HepG2 (cell line): Measurements from ENCODE around the gene RIMS3. TPM values are rescaled to one million over a fixed set of nuclear protein-coding genes. Genes with fewer than 3 reads are reported as not detected.

Source experiments
- ATAD3A ChIP-seq: sonication (generic); formaldehyde crosslinking; IDR thresholded peaks from 2 replicates; pipeline ENCODE4 v1.4.0; 2020; ENCODE audit warnings: missing genetic modification reagents
- CC2D1A ChIP-seq: sonication (generic); formaldehyde crosslinking; IDR thresholded peaks from 2 replicates; pipeline ENCODE4 v1.8.1; 2023; ENCODE audit warnings: mild to moderate bottlenecking, missing genetic modification reagents
- CREB1 ChIP-seq, 2 experiments: fragments of 450-650 bp in 1 of 2; IDR thresholded peaks; 2 replicates each; pipeline ENCODE4 v1.6.1; 2016 to 2017; ENCODE audit warnings: control low read depth in 1 of 2, mild to moderate bottlenecking in 1 of 2, missing compliant biosample characterization in 1 of 2, missing genetic modification characterization in 1 of 2
- ESRRA ChIP-seq: sonication (generic); formaldehyde crosslinking; IDR thresholded peaks from 2 replicates; pipeline ENCODE4 v1.5.1; 2020; ENCODE audit warnings: mild to moderate bottlenecking, low read depth, missing genetic modification reagents
- FIP1L1 ChIP-seq: fragments of 200-400 bp; formaldehyde crosslinking; IDR thresholded peaks from 2 replicates; pipeline ENCODE4 v1.6.1; 2018; ENCODE audit warnings: low read depth, mild to moderate bottlenecking, low read length, moderate library complexity, borderline replicate concordance; ENCODE audit not compliant: insufficient read depth
- JUNB ChIP-seq: sonication (generic); formaldehyde crosslinking; IDR thresholded peaks from 2 replicates; pipeline ENCODE4 v1.8.0; 2022; ENCODE audit warnings: missing genetic modification reagents, mild to moderate bottlenecking, borderline replicate concordance
- JUND ChIP-seq: sonication (generic); formaldehyde crosslinking; IDR thresholded peaks from 2 replicates; pipeline ENCODE4 v1.8.0; 2022; ENCODE audit warnings: mild to moderate bottlenecking, missing genetic modification reagents
- LCORL ChIP-seq, 2 experiments: fragments of 450-650 bp in 1 of 2; sonication (generic) in 1 of 2; formaldehyde crosslinking in 1 of 2; IDR thresholded peaks; 2 replicates each; pipeline versions ENCODE4 v1.5.0 to v1.6.1; 2017 to 2020; ENCODE audit warnings: antibody characterized with exemption in 1 of 2, missing genetic modification reagents in 1 of 2
- NFIC ChIP-seq: IDR thresholded peaks from 2 replicates; pipeline ENCODE4 v1.6.1; 2012; ENCODE audit warnings: mild to moderate bottlenecking, low read length, inconsistent platforms
- NFYB ChIP-seq: sonication (generic); formaldehyde crosslinking; IDR thresholded peaks from 2 replicates; pipeline ENCODE4 v1.4.0; 2020; ENCODE audit warnings: missing genetic modification reagents
- PLRG1 ChIP-seq: fragments of 450-650 bp; conservative IDR thresholded peaks from 2 replicates; pipeline ENCODE4 v1.6.1; 2016
- RELA ChIP-seq: sonication (generic); formaldehyde crosslinking; IDR thresholded peaks from 2 replicates; pipeline ENCODE4 v1.4.0; 2020; ENCODE audit warnings: missing genetic modification reagents
- RNF2 ChIP-seq: fragments of 450-650 bp; conservative IDR thresholded peaks from 2 replicates; pipeline ENCODE4 v1.6.1; 2016; ENCODE audit warnings: low read depth
- SMAD3 ChIP-seq: sonication (generic); formaldehyde crosslinking; IDR thresholded peaks from 2 replicates; pipeline ENCODE4 v1.4.0; 2020; ENCODE audit warnings: missing genetic modification reagents
- STAT5B ChIP-seq: sonication (generic); formaldehyde crosslinking; IDR thresholded peaks from 2 replicates; pipeline ENCODE4 v1.4.0; 2020; ENCODE audit warnings: missing genetic modification reagents
- TBL1XR1 ChIP-seq: fragments of 150-350 bp; IDR thresholded peaks from 2 replicates; pipeline ENCODE4 v1.6.1; 2014; ENCODE audit warnings: borderline replicate concordance, low read length; ENCODE audit not compliant: partially characterized antibody
- THAP11 ChIP-seq: IDR thresholded peaks from 2 replicates; pipeline ENCODE4 v1.6.1; 2016; ENCODE audit warnings: missing biosample characterization, missing genetic modification reagents
- ZFP37 ChIP-seq: sonication (generic); formaldehyde crosslinking; IDR thresholded peaks from 2 replicates; pipeline ENCODE4 v1.4.0; 2020; ENCODE audit warnings: missing genetic modification reagents, borderline replicate concordance
- ZNF136 ChIP-seq: sonication (generic); formaldehyde crosslinking; IDR thresholded peaks from 2 replicates; pipeline ENCODE4 v1.8.1; 2022; ENCODE audit warnings: low read depth, mild to moderate bottlenecking, moderate library complexity, missing genetic modification reagents
- ZNF446 ChIP-seq: sonication (generic); formaldehyde crosslinking; IDR thresholded peaks from 2 replicates; pipeline ENCODE4 v1.5.0; 2020; ENCODE audit warnings: mild to moderate bottlenecking, missing genetic modification reagents
- ZNF563 ChIP-seq: sonication (generic); formaldehyde crosslinking; IDR thresholded peaks from 2 replicates; pipeline ENCODE4 v1.8.0; 2022; ENCODE audit warnings: mild to moderate bottlenecking, moderate library complexity, missing genetic modification reagents
- ZNF589 ChIP-seq: sonication (generic); formaldehyde crosslinking; conservative IDR thresholded peaks from 2 replicates; pipeline ENCODE4 v1.8.0; 2022; ENCODE audit warnings: mild to moderate bottlenecking, moderate library complexity, missing genetic modification reagents
- ZNF850 ChIP-seq: sonication (generic); formaldehyde crosslinking; conservative IDR thresholded peaks from 2 replicates; pipeline ENCODE4 v1.9.0; 2021; ENCODE audit warnings: mild to moderate bottlenecking, missing genetic modification reagents
- ZSCAN30 ChIP-seq: sonication (generic); formaldehyde crosslinking; IDR thresholded peaks from 2 replicates; pipeline ENCODE4 v1.5.0; 2020; ENCODE audit warnings: mild to moderate bottlenecking, missing genetic modification reagents
- polyA plus RNA-seq, 8 experiments: library from polyadenylated mRNA; depleted of rRNA in 3 of 8; stranded (reverse) in 7 of 8; unstranded in 1 of 8; fragments of >200 nt; fragmentation: Illumina TruSeq in 4 of 8; extraction: Trizol in 4 of 8; gene quantifications; 2 replicates each; pipeline versions ENCODE4 v1.2.1 to v1.2.3, GENCODE V29; 2011 to 2016; ENCODE audit warnings: low read depth in 4 of 8, missing spikeins in 1 of 8, mixed read lengths in 1 of 8; ENCODE audit not compliant: insufficient read depth in 1 of 8
- total RNA-seq, 5 experiments: library from RNA; depleted of rRNA; stranded (reverse); fragments of >200 nt; fragmentation: Illumina TruSeq; extraction: Trizol; gene quantifications; 2 replicates each; pipeline ENCODE4 v1.2.3, GENCODE V29; 2016; ENCODE audit warnings: low read depth in 1 of 5
- TF ChIP-seq, protein P1 (sequence below): sonication (generic); formaldehyde crosslinking; IDR thresholded peaks from 2 replicates; pipeline ENCODE4 v1.9.0; 2021; ENCODE audit warnings: missing genetic modification reagents, borderline replicate concordance
- TF ChIP-seq, protein P2 (sequence below): sonication (generic); formaldehyde crosslinking; IDR thresholded peaks from 2 replicates; pipeline ENCODE4 v1.4.0; 2020; ENCODE audit warnings: missing genetic modification reagents

The RIMS3 gene
- total and polyA plus RNA-seq, 2 of the 13 experiments (the other 11 are each of a cell fraction or from before 2014, with no cell fraction given): 2.1 to 5.4 TPM

DNA sequence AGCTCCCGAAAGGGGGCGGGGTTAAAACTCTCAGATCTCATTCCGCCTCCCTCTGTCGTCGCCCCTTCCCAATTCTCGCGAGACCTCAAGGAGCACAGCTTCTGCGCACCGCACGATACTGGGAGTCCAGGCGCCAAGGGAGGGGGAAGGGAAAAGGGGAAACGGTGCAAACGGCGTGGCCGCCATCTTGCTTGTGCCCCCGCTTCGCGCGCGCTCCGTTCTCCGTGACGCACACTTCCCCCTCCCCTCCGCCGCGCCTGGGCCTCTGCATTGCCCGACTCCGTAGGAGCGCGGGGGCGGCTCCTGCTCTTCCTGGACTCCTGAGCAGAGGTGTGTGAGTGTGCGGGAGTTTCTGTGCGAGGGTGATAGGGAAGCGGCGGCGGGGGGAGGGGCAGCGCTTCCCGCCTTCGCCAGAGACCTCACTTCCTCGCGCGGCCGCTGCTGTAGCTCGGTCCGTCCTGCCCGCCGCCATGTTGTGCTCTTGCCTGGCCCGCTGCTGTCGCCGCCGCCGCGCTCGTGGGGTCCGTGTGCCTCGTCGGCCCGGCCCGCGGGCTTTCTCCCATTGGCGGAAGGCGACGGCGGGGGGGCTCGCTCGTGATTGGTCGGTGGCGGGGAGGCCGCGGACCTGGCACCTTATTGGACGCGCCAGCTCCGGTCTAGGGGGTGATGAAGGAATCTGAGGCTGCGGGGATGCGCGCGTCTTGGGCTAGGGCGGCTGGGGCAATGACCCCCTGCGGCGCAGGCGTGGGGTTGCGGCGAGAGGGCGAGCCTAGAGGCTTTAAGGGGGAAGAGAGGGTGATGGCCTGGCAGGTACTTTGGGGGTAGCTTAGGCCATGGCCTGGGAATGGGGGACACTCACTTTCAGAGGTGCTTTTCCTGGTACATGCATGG lies 26.3 kb upstream of the RIMS3 start, which contains the start of gene NFYC (continued):
- TF ChIP-seq, protein P1, sequence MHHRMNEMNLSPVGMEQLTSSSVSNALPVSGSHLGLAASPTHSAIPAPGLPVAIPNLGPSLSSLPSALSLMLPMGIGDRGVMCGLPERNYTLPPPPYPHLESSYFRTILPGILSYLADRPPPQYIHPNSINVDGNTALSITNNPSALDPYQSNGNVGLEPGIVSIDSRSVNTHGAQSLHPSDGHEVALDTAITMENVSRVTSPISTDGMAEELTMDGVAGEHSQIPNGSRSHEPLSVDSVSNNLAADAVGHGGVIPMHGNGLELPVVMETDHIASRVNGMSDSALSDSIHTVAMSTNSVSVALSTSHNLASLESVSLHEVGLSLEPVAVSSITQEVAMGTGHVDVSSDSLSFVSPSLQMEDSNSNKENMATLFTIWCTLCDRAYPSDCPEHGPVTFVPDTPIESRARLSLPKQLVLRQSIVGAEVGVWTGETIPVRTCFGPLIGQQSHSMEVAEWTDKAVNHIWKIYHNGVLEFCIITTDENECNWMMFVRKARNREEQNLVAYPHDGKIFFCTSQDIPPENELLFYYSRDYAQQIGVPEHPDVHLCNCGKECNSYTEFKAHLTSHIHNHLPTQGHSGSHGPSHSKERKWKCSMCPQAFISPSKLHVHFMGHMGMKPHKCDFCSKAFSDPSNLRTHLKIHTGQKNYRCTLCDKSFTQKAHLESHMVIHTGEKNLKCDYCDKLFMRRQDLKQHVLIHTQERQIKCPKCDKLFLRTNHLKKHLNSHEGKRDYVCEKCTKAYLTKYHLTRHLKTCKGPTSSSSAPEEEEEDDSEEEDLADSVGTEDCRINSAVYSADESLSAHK (CRISPR knock-in tag): no peak
- peak; percentile 18; the same call in 1 of the 2 replicates for TF ChIP-seq ESRRA (CRISPR knock-in tag)
- peak; percentile 79 for TF ChIP-seq ZNF446
- no peak for TF ChIP-seq LCORL (IDR thresholded peaks at IDR 0.05)
- peak; percentile 85 for TF ChIP-seq LCORL (CRISPR knock-in tag; IDR thresholded peaks at IDR 0.05)
- 0 out of 2 replicates have a peak, but pooled peaks have one; percentile 91 for TF ChIP-seq ZSCAN30 (CRISPR knock-in tag)
- peak; percentile 85 for TF ChIP-seq RNF2
- TF ChIP-seq ZFP37 (CRISPR knock-in tag): no peak; the same call in 1 of the 2 replicates
- TF ChIP-seq CREB1 (IDR thresholded peaks at IDR 0.05): peak; percentile 52; the same call in 1 of the 2 replicates
- peak; percentile 87 for TF ChIP-seq CREB1 (CRISPR knock-in tag; IDR thresholded peaks at IDR 0.05)
- peak; percentile 86 for TF ChIP-seq THAP11
- TF ChIP-seq, protein P2, sequence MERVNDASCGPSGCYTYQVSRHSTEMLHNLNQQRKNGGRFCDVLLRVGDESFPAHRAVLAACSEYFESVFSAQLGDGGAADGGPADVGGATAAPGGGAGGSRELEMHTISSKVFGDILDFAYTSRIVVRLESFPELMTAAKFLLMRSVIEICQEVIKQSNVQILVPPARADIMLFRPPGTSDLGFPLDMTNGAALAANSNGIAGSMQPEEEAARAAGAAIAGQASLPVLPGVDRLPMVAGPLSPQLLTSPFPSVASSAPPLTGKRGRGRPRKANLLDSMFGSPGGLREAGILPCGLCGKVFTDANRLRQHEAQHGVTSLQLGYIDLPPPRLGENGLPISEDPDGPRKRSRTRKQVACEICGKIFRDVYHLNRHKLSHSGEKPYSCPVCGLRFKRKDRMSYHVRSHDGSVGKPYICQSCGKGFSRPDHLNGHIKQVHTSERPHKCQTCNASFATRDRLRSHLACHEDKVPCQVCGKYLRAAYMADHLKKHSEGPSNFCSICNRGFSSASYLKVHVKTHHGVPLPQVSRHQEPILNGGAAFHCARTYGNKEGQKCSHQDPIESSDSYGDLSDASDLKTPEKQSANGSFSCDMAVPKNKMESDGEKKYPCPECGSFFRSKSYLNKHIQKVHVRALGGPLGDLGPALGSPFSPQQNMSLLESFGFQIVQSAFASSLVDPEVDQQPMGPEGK (CRISPR knock-in tag): peak; percentile 62
- no peak for TF ChIP-seq PLRG1
- no peak for TF ChIP-seq RELA
- peak; percentile 11 for TF ChIP-seq TBL1XR1
- TF ChIP-seq ZNF589 (CRISPR knock-in tag): peak; percentile 91; the same call in 1 of the 2 replicates
- peak; percentile 96 for TF ChIP-seq ZNF563 (CRISPR knock-in tag)
- TF ChIP-seq JUNB: no peak; the same call in 1 of the 2 replicates
- TF ChIP-seq SMAD3 (CRISPR knock-in tag): no peak
- no peak for TF ChIP-seq STAT5B
- no peak for TF ChIP-seq NFIC
- no peak for TF ChIP-seq ZNF850 (CRISPR knock-in tag)
- peak; percentile 90; the same call in 1 of the 2 replicates for TF ChIP-seq FIP1L1
- peak; percentile 87 for TF ChIP-seq NFYB (CRISPR knock-in tag)
- TF ChIP-seq ZNF136 (CRISPR knock-in tag): peak; percentile 76; the same call in 1 of the 2 replicates
- TF ChIP-seq JUND (CRISPR knock-in tag): peak; percentile 15; the same call in 1 of the 2 replicates
- TF ChIP-seq CC2D1A: no peak
- no peak for TF ChIP-seq ATAD3A (CRISPR knock-in tag)
